Fibroblast of skin of right biceps (primary cell): Measurements from ENCODE around the gene TBC1D3H.
"Not testable (repeated sequence)": the region's sequence is repeated elsewhere in the genome, so short reads cannot be mapped to it uniquely, and the experiment has no call there.

Experiments
- DNase-seq: peaks from one replicate; pipeline ENCODE4 v3.0.0-alpha.2; 2013

Gene TBC1D3H

DNA sequence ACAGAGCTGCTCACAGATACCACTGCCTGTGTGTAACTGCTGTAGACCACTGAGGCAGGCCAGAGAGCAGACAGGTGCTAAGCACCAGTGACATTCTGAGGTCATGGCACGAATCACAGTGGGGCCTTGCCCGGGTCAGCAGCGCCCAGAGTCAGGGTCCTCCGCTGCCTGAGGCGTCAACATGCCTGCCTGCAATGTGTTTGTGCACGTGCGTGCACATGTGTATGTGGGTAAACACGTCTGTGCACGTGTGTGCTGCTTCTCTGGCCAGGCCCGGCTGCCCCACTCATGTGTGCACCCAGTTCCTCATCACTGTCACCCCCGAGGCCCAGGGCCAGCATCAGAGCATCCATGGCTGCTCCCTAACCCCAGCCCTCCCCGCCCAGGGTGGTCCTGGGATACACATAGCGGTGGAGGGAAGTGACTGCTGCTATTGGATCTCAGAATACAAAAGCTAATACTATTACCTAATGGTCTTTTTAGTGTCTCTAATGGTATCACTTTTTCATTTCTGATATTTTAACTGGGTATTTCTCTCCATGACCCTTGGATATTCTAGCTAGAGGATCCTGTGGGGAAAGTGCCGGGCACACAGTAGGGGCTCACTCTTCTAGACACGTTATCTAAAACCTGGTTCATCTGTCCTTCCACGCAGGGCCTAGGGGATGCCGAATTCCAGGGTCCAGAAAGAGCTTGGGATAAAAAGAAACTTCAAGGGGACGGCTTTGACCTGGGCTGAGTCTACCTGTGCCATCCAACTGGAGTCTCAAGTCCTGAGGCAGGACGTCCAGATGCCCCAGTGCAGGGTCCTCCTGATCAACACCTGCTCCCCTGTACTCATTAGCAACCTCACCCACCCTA is at the start of gene TBC1D3H:
TBC1D3H (minus strand) TSS at position 51 of the 861 bp plus-strand sequence. CDS start 1,540 bp downstream, outside the sequence.
- not testable (repeated sequence) for DNase-seq

DNA sequence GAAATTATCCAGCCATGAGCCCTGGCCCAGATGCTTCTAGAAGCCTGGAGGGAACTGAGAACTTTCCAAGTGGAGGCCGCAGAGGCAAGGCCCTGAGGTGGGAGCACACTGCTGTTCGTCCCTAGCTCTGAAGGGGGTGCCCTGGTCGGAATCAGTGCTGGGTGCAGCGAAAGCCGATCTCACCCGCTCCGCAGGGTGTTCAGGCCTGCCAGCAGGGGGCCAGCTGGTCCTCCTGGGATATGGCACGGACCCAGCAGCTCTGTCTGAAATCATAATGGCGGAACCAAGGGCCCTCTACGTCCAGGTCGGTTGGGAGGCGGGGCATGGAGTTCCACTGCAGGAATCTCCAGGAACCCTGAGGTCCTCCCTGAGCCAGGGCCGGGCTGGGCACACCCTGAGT is 40.7 kb upstream of the TBC1D3H start:
- DNase-seq, result not testable (repeated sequence)

DNA sequence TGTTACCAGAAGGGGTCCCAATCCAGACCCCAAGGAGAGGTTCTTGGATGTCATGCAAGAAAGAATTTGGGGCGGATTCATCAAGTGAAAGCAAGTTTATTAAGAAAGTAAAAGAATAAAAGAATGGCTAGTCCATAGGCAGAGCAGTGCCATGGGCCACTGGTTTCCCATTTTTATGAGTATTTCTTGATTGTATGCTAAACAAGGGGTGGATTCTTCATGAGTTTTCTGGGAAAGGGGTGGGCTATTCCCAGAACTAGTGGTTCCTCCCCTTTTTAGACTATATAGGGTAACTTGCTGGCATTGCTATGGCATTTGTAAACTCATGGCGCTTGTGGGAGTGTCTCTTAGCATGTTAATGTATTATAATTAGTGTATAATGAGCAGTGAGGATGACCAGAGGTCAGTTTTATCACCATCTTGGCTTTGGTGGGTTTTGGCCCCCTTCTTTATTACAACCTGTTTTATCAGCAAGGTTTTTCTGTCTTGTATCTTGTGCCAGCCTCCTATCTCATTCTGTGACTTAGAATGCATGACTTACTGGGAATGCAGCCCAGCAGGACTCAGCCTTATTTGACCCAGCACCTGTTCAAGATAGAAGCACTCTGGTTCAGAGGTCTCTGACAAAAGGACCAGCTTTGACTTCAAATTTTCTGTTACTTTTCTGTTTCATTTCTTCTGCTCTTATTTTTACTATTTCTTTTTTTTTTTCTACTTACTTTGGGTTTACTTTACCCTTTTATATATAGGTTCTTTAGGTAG is 27.1 kb upstream of the TBC1D3H start:
- not testable (repeated sequence) for DNase-seq

DNA sequence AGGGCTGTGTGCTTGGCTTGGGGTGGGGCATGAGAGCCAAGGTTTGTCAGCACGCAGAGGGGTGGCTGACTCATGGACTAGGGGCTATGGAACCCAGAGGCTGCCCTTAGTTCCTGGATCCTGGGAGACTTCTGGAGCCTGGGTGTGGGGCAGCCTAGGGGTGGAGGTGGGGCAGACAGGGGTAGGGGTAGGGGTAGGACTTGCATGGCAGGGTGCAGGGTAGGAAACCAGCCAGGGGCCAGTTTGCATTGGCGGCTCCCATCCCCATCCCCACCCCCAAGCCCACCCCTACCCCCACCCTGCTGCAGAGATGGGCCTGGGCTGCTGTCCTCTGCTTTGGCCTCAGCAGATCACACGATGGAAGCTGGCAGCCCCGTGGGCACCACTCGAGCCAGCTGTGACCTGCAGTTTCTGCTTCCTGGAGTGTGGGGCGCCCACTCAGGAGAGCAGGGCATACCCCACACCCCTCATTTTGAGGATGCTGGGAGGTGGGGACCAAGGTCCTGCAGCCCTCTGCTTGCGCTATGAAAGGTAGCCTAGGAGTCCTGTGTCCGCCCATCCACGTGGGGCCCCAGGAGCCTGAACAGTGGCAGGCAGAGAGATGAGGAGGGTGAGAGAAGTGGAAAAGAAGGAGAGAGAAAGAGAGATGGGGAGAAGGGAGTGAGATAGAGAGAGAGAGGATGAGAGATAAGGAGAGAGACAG is 2.9 kb upstream of the TBC1D3H start:
- not testable (repeated sequence) for DNase-seq

DNA sequence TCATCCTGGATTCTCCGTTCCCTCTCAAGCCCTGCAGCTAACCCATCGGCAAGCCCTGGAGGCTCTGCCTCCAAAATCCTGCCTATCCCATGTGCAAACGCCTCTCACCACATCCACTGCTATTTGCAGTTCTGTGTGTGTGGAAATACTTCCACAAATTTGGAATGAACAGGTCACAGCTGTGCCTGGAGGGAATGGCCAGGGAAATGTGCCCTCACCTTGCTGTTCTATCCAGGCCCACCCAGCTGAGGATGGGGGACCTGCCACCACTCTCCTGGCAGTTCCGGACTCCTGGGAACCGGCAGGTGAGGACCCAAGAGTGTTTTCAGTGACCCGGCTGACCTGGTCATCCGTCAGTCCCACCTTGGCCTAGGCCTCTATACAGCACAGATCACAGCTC is 12.3 kb downstream of the TBC1D3H start:
- not testable (repeated sequence) for DNase-seq

DNA sequence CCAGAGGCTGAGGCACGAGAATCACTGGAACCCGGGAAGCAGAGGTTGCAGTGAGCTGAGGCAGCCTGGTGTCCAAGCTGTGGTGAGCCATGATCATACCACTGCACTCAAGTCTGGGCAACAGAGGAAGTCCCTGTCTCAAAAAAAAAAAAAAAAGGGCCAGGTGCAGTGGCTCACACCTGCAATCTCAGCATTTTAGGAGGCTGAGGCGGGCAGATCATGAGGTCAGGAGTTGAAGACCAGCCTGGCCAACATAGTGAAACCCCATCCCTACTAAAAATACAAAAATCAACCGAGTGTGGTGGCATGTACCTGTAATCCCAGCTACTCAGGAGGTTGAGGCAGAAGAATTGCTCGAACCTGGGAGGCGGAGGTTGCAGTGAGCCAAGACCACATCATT is 25.7 kb downstream of the TBC1D3H start:
- DNase-seq, result not testable (repeated sequence)
